ENCODE results near the gene SUOX. TPM values are rescaled to one million over a fixed set of nuclear protein-coding genes. Genes with fewer than 3 reads are reported as not detected.

The SUOX gene
- total RNA-seq, 1 experiment from 2014 or later, result 18.0 TPM

GRCh38 chr12:56017181-56017580 lies 20.1 kb downstream of the SUOX start:
- no peaks in the 10 kb centered on the region for H3K4me1 ChIP-seq (ENCODE audit: insufficient read depth, low read length)
- no peaks in the 10 kb centered on the region for H3F3A ChIP-seq (ENCODE audit: low read length, unreplicated experiment)
- no peak overlapping the region for H3K4me2 ChIP-seq (ENCODE audit: low read length)
- H3K27me3 ChIP-seq (ENCODE audit: low read length), result no peaks in the 10 kb centered on the region
- H3K9ac ChIP-seq (ENCODE audit: low read length), result no peak overlapping the region
- no peaks in the 10 kb centered on the region for H3K9me2 ChIP-seq (replicated peaks; ENCODE audit: low read length)
- no peaks in the 10 kb centered on the region for H3K9me3 ChIP-seq (ENCODE audit: low read length)
- H3K79me2 ChIP-seq (ENCODE audit: low read length), result no peaks in the 10 kb centered on the region
- no peak overlapping the region for H2AFZ ChIP-seq (ENCODE audit: low read length)
- POLR2A ChIA-PET (ENCODE audit: unreplicated experiment), result no interaction called here
- TF ChIP-seq CTCF (conservative IDR thresholded peaks at IDR 0.05; ENCODE audit: low read depth, low read length) (no peak), EZH2 (IDR thresholded peaks at IDR 0.05; ENCODE audit: low read length, unreplicated experiment) (no peak), EZH2phosphoT487 (IDR thresholded peaks at IDR 0.05; ENCODE audit: borderline replicate concordance, low read length) (no peak)
- no peak for DNase-seq
- no peaks in the 10 kb centered on the region for H3K36me3 ChIP-seq (ENCODE audit: low read depth, low read length)
- H3K27ac ChIP-seq (ENCODE audit: low read length), result no peak overlapping the region
- intact Hi-C loops (cut with micrococcal nuclease), result no loop called here
- no peaks in the 10 kb centered on the region for H4K20me1 ChIP-seq (ENCODE audit: low read length)
- no peak overlapping the region for H3K4me3 ChIP-seq (ENCODE audit: low read length)
- no peak for ATAC-seq
- CTCF ChIA-PET, result no interaction called here
- no TSS peak for BruUV-seq (replicated peaks)

GRCh38 chr12:56018356-56018755 lies 21.3 kb downstream of the SUOX start:
- intact Hi-C loops (cut with micrococcal nuclease), result no loop called here
- TF ChIP-seq CTCF (conservative IDR thresholded peaks at IDR 0.05; ENCODE audit: low read depth, low read length) (no peak), EZH2 (IDR thresholded peaks at IDR 0.05; ENCODE audit: low read length, unreplicated experiment) (no peak), EZH2phosphoT487 (IDR thresholded peaks at IDR 0.05; ENCODE audit: borderline replicate concordance, low read length) (no peak)
- Histone ChIP-seq H3K9ac (ENCODE audit: low read length) (no peak overlapping the region), H3K4me2 (ENCODE audit: low read length) (no peak overlapping the region), H3K9me3 (ENCODE audit: low read length) (no peaks in the 10 kb centered on the region), H3K27ac (ENCODE audit: low read length) (no peak overlapping the region), H3K36me3 (ENCODE audit: low read depth, low read length) (no peaks in the 10 kb centered on the region), H2AFZ (ENCODE audit: low read length) (no peak overlapping the region), H4K20me1 (ENCODE audit: low read length) (no peaks in the 10 kb centered on the region), H3K9me2 (replicated peaks; ENCODE audit: low read length) (no peaks in the 10 kb centered on the region), H3K27me3 (ENCODE audit: low read length) (no peaks in the 10 kb centered on the region), H3F3A (ENCODE audit: low read length, unreplicated experiment) (no peaks in the 10 kb centered on the region), H3K79me2 (ENCODE audit: low read length) (no peaks in the 10 kb centered on the region), H3K4me1 (ENCODE audit: insufficient read depth, low read length) (no peaks in the 10 kb centered on the region), H3K4me3 (ENCODE audit: low read length) (no peak overlapping the region)
- BruUV-seq (replicated peaks), result no TSS peak
- POLR2A ChIA-PET (ENCODE audit: unreplicated experiment), result no interaction called here
- ATAC-seq (no peak), DNase-seq (no peak)
- CTCF ChIA-PET, result no interaction called here

- no TSS peak for BruUV-seq (replicated peaks)
- no peak for DNase-seq
- ChIA-PET POLR2A (ENCODE audit: unreplicated experiment) (no interaction called here), CTCF (no interaction called here)
- H3K9me2 ChIP-seq (replicated peaks; ENCODE audit: low read length), result no peaks in the 10 kb centered on the region
- no peaks in the 10 kb centered on the region for H3K9me3 ChIP-seq (ENCODE audit: low read length)
- no peaks in the 10 kb centered on the region for H3K79me2 ChIP-seq (ENCODE audit: low read length)
- H3K4me2 ChIP-seq (ENCODE audit: low read length), result no peak within 1 kb of the TSS
- no peaks in the 10 kb centered on the region for H4K20me1 ChIP-seq (ENCODE audit: low read length)
- H3K4me1 ChIP-seq (ENCODE audit: insufficient read depth, low read length), result no peaks in the 10 kb centered on the region
- no peaks in the 10 kb centered on the region for H3F3A ChIP-seq (ENCODE audit: low read length, unreplicated experiment)
- no peaks in the 10 kb centered on the region for H3K36me3 ChIP-seq (ENCODE audit: low read depth, low read length)
- intact Hi-C loops (cut with micrococcal nuclease), result no loop called here
- no peak within 1 kb of the TSS for H3K4me3 ChIP-seq (ENCODE audit: low read length)
- no peak within 1 kb of the TSS for H3K9ac ChIP-seq (ENCODE audit: low read length)
- no peak for ATAC-seq
- H3K27ac ChIP-seq (ENCODE audit: low read length), result no peak within 1 kb of the TSS
- no peak for TF ChIP-seq CTCF (conservative IDR thresholded peaks at IDR 0.05; ENCODE audit: low read depth, low read length)
- no peak for TF ChIP-seq EZH2phosphoT487 (IDR thresholded peaks at IDR 0.05; ENCODE audit: borderline replicate concordance, low read length)
- no peak for TF ChIP-seq EZH2 (IDR thresholded peaks at IDR 0.05; ENCODE audit: low read length, unreplicated experiment)
- no peak within 1 kb of the TSS for H2AFZ ChIP-seq (ENCODE audit: low read length)
- no peaks in the 10 kb centered on the region for H3K27me3 ChIP-seq (ENCODE audit: low read length)
Observed at GRCh38 chr12:56020423-56021184, 23.5 kb downstream of the SUOX start, which contains the start of gene IKZF4. Gene IKZF4, plus strand, starts transcription at chr12:56021043. Its CDS starts 451 bp downstream, at chr12:56021494.
